GM19328 (cell line): ENCODE data around the gene RAB5A.
"Not testable (repeated sequence)": the region's sequence is repeated elsewhere in the genome, so short reads cannot be mapped to it uniquely, and the experiment has no call there.

Source experiments
- ATAC-seq: cut with Tn5 transposase; IDR thresholded peaks from one replicate; pipeline ENCODE4 v1.9.1; 2021; ENCODE audit warnings: mild to moderate bottlenecking, moderate library complexity; ENCODE audit not compliant: unreplicated experiment

Gene RAB5A

DNA sequence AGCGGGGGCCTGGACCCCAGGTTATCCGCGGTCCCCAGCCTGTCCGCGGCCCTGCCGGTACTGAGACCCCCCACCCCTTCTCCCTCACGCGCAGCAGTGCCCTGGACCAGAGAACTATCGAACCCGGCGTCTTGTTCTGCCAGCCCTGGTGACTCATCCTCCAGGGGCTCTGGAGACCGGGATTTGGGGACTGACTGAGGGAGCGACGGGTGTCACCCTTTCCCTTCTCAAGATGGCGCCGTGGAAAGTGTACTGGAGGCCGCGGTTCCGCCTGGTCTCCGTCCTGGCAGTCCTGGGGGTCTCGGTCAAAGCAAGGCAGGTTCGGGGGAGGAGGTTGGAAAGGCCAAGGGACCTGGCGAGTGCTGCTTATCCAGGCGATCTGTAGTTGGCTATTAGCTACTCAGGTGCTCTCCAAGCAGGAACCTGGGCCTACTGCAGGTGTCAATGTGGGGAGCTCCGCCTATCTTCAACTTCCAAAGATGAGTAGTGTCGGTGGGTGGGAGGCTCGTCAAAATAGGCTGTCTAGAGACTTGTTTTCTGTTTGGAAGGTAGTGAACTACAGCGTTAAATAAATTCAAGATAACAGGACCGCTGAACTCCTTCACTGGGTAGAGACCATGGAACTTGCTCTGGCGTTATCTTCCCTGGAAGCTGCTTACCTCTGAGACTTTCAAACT is 790 bp downstream of the RAB5A start:
- ATAC-seq, result peak; percentile 5

DNA sequence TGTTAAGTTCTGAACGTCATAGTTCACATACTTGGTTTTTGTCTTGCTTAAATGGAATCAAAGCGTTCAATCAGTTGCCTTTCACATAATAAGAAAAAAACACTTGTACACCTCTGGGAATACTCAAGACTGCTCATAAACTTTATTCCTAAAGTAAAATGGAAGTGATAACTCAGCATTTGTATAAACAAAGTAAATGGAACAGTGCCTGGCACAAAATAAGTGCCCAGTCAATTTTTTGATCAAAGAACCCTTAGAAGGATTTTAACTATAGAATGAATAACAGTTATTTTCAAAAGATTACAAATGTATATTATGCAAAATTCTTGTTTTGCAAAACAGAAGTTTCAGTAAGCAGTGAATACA is 1.3 kb downstream of the RAB5A start:
- ATAC-seq, result no peak

DNA sequence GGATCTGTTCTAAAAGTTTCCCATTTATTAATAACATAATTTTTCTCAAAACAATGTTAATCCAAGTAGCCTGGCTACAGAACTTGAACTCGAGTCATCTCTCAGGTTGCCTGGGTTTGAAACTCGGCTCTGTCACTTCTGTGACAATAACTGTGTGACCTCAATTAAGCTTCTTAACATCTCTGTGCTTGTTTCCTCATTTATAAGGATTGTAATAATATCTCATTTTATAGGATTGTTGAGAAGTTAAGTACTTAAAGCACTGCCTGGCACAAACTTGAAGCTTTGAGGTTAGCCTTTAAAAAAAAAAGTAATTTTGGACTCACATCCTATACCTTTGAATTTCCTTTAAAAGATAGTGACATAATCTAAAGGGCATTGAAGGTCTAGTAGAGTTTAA is 3.4 kb downstream of the RAB5A start:
- no peak for ATAC-seq

DNA sequence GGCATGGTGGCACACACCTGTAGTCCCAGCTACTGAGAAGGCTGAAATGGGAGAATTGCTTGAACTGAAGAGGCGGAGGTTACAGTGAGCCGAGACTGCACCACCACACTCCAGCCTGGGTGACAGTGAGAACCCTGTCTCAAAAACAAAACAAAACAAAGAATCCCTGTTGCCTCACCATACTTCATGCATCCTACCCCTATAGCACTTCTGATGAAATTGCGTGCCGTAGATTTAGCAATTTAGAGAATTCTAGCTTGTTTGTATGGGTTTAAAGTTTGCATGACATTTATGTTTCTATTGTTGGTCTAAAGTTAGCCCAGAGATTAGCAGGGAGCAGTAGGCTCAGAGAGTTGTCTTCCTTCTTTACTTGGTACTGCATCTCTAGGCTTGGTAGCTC is 7.8 kb downstream of the RAB5A start:
- no peak for ATAC-seq

DNA sequence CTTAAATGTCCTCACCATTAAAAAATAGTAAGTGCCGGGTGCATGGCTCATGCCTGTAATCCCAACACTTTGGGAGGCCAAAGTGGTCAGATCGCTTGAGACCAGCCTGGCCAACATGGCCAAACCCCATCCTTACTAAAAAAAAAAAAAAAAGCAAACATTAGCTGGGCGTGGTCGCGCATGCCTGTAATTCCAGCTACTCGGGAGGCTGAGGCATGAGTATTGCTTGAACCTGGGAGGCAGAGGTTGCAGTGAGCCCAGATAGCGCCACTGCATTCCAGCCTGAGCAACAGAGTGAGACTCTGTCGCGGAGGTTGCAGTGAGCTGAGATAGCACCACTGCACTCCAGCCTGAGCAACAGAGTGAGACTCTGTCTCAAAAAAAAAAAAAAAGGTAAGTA is 10.5 kb downstream of the RAB5A start:
- ATAC-seq, result not testable (repeated sequence)

DNA sequence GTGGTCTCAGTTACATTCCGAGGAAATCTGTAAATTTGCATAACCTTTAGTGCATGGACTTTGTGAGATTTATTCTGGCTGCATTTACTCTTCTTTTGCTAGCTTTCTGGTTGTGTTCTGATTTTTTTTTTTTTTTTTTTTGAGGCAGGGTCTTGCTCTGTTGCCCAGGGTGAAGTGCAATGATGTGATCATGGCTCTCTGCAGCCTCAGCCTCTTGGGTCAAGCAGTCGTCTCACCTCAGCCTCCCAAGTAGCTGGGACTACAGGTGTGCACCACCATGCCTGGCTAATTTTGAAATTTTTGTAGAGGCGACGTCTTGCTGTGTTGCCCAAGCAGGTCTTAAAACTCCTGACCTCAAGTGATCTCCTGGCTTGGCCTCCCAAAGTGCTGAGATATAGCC is 12.6 kb downstream of the RAB5A start:
- no peak for ATAC-seq

DNA sequence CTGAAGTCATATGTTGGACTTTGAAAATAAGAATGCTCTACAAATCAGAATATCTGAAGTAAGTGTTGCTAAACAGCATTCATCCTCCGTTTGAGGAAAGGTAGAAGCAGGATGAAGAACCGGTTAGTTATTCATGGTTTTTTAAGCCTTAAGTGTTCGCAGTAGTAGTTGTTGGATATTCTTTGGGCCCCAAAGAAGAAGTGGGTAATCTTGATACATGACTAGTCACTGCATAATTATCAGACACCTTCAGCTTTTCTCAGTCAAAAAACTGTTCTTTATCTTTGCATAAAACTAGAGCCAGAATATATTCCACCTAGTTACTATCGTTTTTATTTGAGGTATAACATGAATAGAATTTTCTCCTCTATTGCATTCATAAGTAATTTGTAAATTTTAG is 13.8 kb downstream of the RAB5A start:
- no peak for ATAC-seq

DNA sequence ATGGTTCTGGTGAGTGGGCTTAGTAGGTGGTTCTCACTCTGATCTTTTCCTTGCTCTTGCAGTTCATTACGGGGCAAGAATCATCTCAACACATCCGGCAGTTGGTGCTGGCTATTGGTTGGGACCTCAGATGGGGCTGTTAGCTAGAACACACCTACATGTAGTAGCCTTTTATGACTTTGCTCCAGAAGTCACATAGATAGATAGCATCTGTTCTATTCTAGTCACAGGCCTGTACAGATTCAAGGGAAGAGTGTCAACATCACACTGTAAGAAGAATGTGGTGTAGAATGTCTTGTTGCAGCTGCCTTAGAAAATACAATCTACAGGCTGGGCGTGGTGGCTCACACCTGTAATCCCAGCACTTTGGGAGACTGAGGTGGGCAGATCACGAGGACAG is 15.1 kb downstream of the RAB5A start:
- no peak for ATAC-seq

DNA sequence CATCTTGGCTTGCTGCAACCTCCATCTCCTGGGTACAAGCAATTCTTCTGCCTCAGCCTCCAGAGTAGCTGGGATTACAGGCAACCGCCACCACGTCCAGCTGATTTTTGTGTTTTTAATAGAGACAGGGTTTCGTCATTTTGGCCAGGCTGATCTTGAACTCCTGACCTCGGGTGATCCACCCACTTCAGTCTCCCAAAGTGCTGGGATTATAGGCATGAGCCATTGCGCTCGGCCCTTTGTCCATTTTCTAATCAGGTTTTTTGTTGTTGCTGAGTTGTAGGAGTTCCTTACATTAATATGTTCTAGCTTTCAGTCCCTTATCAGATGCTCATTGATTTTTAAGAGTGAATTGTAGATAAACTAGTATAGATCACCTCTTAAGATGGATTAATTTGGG is 20.3 kb downstream of the RAB5A start:
- ATAC-seq, result no peak

DNA sequence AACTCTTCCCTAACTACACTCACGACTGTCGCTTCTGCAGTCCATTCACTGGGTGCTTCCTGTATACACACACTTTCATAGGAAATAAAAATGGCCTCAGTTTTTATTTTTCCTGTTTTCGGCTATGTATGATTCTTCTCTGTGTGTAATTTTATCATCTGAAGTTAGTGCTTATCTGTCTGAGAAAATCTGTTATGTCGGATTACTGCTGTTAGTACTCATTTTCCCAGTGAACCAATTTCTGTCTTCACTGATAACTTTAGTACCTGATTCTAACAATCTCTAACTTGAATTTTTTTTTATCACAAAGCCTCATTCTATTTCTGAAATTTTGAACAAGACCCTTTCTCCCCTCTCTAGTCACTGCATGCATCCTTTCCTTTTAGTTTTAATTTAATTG is 20.9 kb downstream of the RAB5A start:
- ATAC-seq, result no peak

DNA sequence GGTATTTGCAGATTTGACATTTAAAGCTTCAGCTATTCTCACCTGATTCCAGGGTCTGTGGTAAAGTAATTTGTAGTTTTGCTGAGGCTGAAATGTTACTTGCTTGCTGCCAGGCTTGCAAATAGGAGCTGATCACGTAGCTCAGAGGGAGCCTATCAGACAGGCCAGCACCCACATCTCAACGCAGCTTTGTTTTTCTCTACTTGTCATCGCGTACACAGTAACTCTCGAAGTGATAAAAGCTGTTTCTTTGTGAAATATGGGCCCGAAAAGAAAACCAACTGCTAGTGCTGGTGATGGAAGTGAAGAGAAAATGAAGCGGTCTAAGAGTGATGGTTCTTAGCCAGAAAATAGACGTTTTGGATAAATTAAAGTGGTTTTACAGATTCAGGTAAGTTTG is 23.4 kb downstream of the RAB5A start:
- no peak for ATAC-seq

DNA sequence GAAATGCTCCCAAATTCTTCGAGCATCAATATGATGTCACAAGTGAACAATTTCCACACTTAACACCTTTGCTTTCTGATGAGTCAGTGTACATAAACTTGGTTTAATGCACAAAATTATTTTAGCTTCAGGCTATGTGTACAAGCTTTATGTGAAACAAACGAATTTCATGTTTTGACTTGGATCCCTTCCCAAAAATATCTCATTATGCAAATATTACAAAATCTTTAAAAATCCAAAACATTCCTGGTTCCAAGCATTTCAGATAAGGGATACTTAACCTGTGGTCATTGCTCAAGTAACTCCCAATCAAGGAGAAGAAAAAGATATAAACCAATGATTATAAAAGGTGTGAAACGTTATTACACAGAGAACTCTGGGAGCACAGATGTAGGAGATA is 25.2 kb downstream of the RAB5A start:
- no peak for ATAC-seq

DNA sequence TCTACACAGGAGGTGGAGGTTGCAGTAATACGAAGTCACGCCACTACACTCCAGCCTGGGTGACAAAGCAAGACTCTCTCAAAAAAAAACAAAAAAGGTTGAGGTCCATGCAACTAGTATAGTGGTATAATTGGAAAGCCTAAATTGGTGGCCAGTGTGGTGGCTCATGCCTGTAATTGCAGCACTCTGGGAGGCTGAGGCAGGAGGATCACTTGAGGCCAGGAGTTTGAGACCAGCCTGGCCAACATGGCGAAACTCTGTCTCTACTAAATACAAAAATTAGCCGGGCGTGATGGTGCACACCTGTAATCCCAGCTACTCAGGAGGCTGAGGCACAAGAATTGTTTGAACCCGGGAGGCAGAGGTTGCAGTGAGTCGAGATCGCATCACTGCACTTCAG is 42.0 kb downstream of the RAB5A start:
- ATAC-seq, result not testable (repeated sequence)

DNA sequence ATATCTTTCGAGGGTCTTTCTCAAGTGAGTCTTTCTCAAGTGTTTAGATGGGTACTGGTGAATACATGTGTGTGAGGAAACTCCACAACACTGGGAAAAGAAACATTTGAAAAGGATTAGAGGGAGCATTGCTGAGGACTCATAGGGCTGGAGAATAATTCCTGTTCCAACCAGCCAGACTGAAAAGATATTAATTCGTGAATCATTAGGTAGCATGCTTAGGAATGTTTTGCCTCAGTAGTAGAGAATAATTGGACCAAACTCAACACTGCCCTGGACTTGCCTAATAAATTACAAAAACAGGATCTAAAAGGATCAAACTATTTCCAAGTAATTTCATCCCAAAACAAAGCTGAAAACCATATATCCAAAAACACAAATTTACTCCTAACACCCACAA is 47.9 kb downstream of the RAB5A start:
- ATAC-seq, result no peak

DNA sequence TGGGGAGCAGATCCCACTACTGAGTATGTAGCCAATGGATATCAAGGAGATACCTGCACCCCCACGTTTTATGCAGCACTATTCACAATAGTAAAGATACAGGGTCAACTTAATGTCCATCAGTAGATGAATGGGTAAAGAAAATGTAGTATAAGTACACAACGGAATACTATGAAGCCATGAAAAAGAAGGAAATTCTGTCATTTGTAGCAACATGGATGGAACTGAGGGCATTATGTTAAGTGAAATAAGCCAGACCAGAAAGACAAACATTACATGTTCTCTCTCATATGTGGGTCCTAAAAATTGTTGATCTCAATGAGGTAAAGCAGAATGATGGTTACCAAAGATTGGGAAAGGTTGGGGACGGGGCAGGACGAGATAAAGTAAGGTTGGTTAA is 50.6 kb downstream of the RAB5A start:
- no peak for ATAC-seq

DNA sequence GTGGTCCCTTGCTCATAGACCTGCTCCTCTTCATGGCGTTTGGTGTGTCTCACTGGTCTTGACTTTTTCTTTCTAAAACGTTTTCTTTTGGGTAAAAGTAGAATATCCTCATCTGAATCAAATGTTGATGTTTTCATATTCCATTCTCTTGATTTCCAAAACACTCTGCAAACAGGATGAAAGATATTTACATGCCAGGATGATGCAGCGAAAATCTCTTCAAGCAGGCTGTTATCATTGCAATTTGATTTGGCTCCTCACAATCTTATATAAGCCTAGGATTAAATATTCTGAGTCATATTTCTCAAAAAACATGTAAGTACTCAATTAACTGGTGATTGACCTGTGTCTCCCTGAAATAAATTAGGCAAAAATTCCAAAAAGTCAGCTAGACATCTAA is 55.0 kb downstream of the RAB5A start:
- no peak for ATAC-seq

DNA sequence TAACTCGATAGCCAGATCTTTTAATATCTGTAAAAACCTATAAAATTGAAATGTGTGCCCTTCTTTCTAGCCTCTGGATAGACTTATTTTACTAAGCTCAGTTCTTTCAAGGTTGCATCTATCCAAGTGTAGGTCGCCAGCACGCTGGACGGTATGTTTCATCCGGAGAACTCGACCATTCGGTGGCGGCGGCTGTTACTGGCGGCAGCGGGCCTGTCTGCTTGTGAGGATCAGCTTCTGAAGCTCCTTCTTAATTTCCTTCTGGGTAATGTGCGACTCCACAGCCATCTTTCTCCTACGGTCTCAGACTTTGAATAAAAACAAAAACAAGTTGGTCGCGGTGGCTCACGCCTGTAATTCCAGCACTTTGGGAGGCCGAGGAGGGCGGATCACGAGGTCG is 61.1 kb downstream of the RAB5A start:
- no peak for ATAC-seq

DNA sequence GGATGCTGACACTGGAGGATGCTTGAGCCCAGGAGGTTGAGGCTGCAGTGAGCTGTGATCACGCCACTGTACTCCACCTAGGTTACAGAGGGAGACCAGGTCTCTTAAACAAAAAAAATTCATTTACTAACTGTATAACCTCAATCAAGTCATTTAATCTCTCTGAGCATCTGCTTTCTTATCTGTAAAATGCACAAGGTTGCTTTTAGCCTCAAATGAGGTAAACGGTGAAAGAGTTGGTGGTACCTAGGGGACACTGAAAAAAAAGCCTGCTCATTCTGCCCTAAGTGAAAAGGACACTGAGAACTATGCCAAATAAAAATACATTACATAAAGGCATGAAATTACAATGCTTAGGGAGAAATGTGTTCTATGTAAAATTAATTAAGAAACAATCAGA is 61.7 kb downstream of the RAB5A start:
- ATAC-seq, result no peak

DNA sequence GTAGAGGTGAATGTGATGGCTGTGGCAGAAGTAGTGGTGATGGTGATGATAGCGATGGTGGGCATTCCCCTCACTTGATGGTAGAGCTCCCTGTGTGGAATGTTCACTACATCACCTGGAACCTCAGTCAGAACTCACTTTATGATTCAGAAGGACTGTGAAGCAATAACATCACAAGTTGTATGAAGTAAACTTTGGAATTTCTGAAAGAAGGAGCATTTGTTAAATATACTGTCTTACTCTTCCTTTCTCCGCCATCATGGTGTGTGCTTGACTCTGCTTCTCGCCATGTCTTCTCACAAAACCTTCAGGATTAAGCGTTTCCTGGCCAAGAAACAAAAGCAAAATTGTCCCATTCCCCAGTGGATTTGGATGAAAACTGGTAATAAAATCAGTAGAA is 65.3 kb downstream of the RAB5A start, which contains the start of gene PP2D1:
Gene PP2D1, minus strand, starts transcription at position 101 of the 400 bp plus-strand sequence. CDS start 192 bp downstream, outside the sequence.
- no peak for ATAC-seq

DNA sequence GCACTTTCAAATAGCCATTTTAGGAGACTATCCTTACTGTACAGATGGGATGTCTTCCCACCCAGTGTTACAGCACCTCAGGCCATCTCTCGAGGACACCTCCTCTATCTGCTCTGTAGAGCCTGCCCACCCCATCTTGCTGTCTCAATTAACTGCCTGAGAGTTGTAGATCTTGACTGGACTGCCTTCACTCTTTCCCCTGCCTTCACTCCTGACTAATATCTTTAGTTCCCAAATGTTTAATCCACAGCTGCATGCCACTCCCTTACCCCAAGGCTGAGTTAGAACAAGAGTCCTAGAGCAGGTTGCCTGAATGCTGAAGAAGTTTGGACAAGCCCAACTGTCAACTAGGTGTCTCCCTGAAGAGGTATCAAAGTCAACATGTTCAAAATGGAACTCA is 66.5 kb downstream of the RAB5A start:
- no peak for ATAC-seq

DNA sequence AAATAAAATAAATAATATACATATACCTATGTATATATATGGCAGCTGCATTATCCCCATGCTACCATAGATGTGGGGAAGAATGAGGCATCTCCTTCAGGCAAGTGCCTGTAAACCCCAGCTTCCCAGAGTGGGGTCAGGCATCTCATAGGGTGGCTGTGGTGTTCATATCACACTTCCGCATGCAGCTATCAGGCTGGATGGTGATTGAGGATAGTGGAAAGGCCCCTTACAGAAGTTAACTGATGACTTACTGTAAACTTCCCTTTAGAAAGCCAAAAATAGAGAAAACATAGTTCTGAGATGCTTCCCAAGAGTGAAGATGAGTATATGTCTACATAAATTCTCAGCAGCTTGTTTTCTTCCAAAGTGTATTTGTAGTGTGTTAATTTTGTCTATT is 68.6 kb downstream of the RAB5A start:
- no peak for ATAC-seq

DNA sequence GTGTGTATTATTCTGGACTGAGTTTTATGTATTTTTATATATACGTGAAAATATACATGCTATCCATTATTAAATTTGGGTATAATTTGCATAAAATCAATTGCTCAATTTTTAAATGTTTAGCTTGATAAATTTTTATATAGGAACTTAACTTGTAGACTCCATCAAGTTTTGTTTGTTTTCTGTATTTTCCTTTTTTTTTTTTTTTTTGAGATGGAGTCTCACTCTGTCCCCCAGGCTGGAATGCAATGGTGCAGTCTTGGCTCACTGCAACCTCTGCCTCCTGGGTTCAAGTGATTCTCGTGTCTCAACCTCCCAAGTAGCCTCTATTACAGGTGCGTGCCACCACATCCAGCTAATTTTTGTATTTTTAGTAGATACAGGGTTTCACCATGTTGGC is 69.2 kb downstream of the RAB5A start:
- ATAC-seq, result not testable (repeated sequence)

DNA sequence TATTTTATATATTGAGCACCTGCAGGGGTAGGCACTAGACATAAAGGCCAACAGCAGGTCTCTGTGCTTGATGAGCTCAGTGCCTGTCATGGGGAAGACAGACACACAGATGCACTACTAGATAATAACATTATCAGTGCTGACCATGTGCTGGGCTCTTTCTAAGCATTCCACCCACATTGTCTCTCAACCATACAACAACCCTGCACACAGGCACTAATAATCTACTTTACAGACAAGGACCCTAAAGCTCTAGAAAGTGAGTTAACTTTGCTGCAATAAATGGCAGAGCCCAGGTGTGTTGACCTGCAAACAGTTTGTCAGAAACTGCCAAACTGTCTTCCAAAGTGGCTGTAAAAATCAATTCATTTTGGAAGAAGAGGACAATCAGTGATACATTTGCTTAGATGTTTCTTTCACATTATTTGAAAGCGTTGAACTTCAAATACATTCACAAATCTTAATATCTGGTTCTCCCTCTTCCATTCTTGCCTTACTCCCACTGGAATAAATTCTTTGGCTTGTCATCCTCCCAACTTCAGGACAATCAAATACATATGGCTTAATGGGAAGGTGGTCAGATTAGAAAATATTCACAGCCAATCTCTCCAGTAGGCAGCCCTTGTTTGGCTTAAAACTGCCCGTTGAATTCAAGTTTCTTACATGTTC is 76.2 kb downstream of the RAB5A start:
- ATAC-seq, result no peak
